Right forelimb (tissue), 1 donor: ENCODE results near the gene PDCD4.

ENCODE experiments used
- DNase-seq: peaks from one replicate; pipeline ENCODE4 v3.0.0-alpha.2; 2018

The PDCD4 gene

GRCh38 chr10:110871298-110872084 lies at the start of gene PDCD4:
TSS of gene PDCD4 (plus strand) at chr10:110871928. CDS start at chr10:110876028, 4,100 bp downstream.
- DNase-seq = peak; percentile 100

- peak; percentile 55 for DNase-seq
Observed at GRCh38 chr10:110822035-110822711, 49.6 kb upstream of the PDCD4 start.

- DNase-seq = no peak
Observed at GRCh38 chr10:110822712-110823311, 48.9 kb upstream of the PDCD4 start.

- no peak for DNase-seq
Observed at GRCh38 chr10:110824152-110824441, 47.6 kb upstream of the PDCD4 start.

- no peak for DNase-seq
Observed at GRCh38 chr10:110824660-110825059, 47.1 kb upstream of the PDCD4 start.

GRCh38 chr10:110825508-110825907 lies 46.2 kb upstream of the PDCD4 start:
- DNase-seq = no peak

GRCh38 chr10:110827410-110827809 lies 44.3 kb upstream of the PDCD4 start:
- no peak for DNase-seq

GRCh38 chr10:110827875-110828274 lies 43.9 kb upstream of the PDCD4 start:
- DNase-seq = no peak

GRCh38 chr10:110828525-110828924 lies 43.2 kb upstream of the PDCD4 start:
- DNase-seq = no peak

GRCh38 chr10:110829721-110830410 lies 41.9 kb upstream of the PDCD4 start:
- no peak for DNase-seq

GRCh38 chr10:110833234-110833940 lies 38.3 kb upstream of the PDCD4 start:
- peak; percentile 16 for DNase-seq

GRCh38 chr10:110833941-110834628 lies 37.6 kb upstream of the PDCD4 start:
- DNase-seq = peak; percentile 38

GRCh38 chr10:110834629-110835301 lies 37.0 kb upstream of the PDCD4 start:
- peak; percentile 63 for DNase-seq

- peak; percentile 33 for DNase-seq
Observed at GRCh38 chr10:110835841-110836240, 35.9 kb upstream of the PDCD4 start.

- DNase-seq = peak; percentile 39
Observed at GRCh38 chr10:110836706-110837105, 35.0 kb upstream of the PDCD4 start.

- peak; percentile 41 for DNase-seq
Observed at GRCh38 chr10:110837418-110838171, 34.1 kb upstream of the PDCD4 start.

GRCh38 chr10:110840225-110840922 lies 31.4 kb upstream of the PDCD4 start:
- peak; percentile 28 for DNase-seq

- DNase-seq = no peak
Observed at GRCh38 chr10:110840923-110841428, 30.8 kb upstream of the PDCD4 start.

- peak; percentile 21 for DNase-seq
Observed at GRCh38 chr10:110841767-110842267, 29.9 kb upstream of the PDCD4 start.
